HEK293 (cell line): ENCODE results near the gene SLX1A.

Experiments
- CTCF ChIA-PET: fragments of 350-600 bp; formaldehyde crosslinking; extraction: SDS; loops from one replicate; lab custom pipeline; 2021; ENCODE audit warnings: antibody characterized with exemption; lab: Yijun Ruan, JAX
- POLR2A ChIA-PET: fragments of 300-600 bp; formaldehyde crosslinking; extraction: SDS; loops from one replicate; lab custom pipeline; 2020; ENCODE audit warnings: antibody characterized with exemption, inconsistent platforms; lab: Yijun Ruan, JAX
- H3K27ac ChIP-seq: fragments of 200-500 bp; sonication (Bioruptor generic); 2 replicates; pipeline ENCODE4 v1.5.1; 2014; ENCODE audit warnings: low read depth, low read length, control low read depth, inconsistent platforms; ENCODE audit errors: extremely low read depth
- H3K36me3 ChIP-seq, 2 experiments: fragments of 200-500 bp in 1 of 2; sonication (Bioruptor generic) in 1 of 2; 1 replicate in 1 of 2; 2 replicates in 1 of 2; pipeline ENCODE4 v1.5.1; 2014 to 2017; ENCODE audit warnings: inconsistent platforms in 2 of 2, low read length in 2 of 2; ENCODE audit not compliant: control insufficient read depth in 2 of 2, insufficient read depth in 1 of 2
- H3K4me1 ChIP-seq: fragments of 200-500 bp; sonication (Bioruptor generic); 2 replicates; pipeline ENCODE4 v1.5.1; 2014; ENCODE audit warnings: mild to moderate bottlenecking, low read length, inconsistent platforms; ENCODE audit not compliant: control insufficient read depth, insufficient read depth
- H3K4me3 ChIP-seq: 2 replicates; pipeline ENCODE4 v1.5.1; 2011; ENCODE audit warnings: low read depth, mild to moderate bottlenecking, control low read depth, low read length, moderate library complexity
- H3K9me3 ChIP-seq: fragments of 200-500 bp; sonication (Bioruptor generic); 2 replicates; pipeline ENCODE4 v1.5.1; 2014; ENCODE audit warnings: low read depth, low read length, inconsistent platforms; ENCODE audit not compliant: control insufficient read depth, insufficient read depth
- HOXA7 ChIP-seq: sonication (generic); formaldehyde crosslinking; IDR thresholded peaks from 2 replicates; pipeline ENCODE4 v1.8.1; 2022; ENCODE audit warnings: missing genetic modification reagents, borderline replicate concordance
- KLF9 ChIP-seq: fragments of 450-650 bp; formaldehyde crosslinking; IDR thresholded peaks from 2 replicates; pipeline ENCODE4 v1.5.1; 2016; ENCODE audit warnings: missing biosample characterization, missing genetic modification characterization, low read depth
- SP3 ChIP-seq: fragments of 450-650 bp; formaldehyde crosslinking; IDR thresholded peaks from 2 replicates; pipeline ENCODE4 v1.5.1; 2016; ENCODE audit warnings: missing biosample characterization, missing genetic modification characterization
- ZBTB21 ChIP-seq: fragments of 450-650 bp; formaldehyde crosslinking; IDR thresholded peaks from 2 replicates; pipeline ENCODE4 v1.5.1; 2017; ENCODE audit warnings: missing biosample characterization, missing genetic modification characterization
- ZBTB48 ChIP-seq: fragments of 450-650 bp; formaldehyde crosslinking; IDR thresholded peaks from 2 replicates; pipeline ENCODE4 v1.5.1; 2016; ENCODE audit warnings: missing biosample characterization, missing genetic modification characterization
- ZNF112 ChIP-seq: fragments of 450-650 bp; formaldehyde crosslinking; IDR thresholded peaks from 2 replicates; pipeline ENCODE4 v1.5.0; 2017; ENCODE audit warnings: missing biosample characterization, missing genetic modification characterization
- ZNF121 ChIP-seq: fragments of 450-650 bp; formaldehyde crosslinking; IDR thresholded peaks from 2 replicates; pipeline ENCODE4 v1.5.1; 2016; ENCODE audit warnings: missing biosample characterization, missing genetic modification characterization
- ZNF132 ChIP-seq: fragments of 450-650 bp; formaldehyde crosslinking; IDR thresholded peaks from 2 replicates; pipeline ENCODE4 v1.5.1; 2017; ENCODE audit warnings: missing biosample characterization, missing genetic modification characterization, borderline replicate concordance
- ZNF140 ChIP-seq: fragments of 450-650 bp; formaldehyde crosslinking; IDR thresholded peaks from 2 replicates; pipeline ENCODE4 v1.5.1; 2016; ENCODE audit warnings: missing biosample characterization, missing genetic modification characterization
- ZNF2 ChIP-seq: fragments of 450-650 bp; formaldehyde crosslinking; IDR thresholded peaks from 2 replicates; pipeline ENCODE4 v1.5.1; 2016; ENCODE audit warnings: missing biosample characterization, missing genetic modification characterization
- ZNF248 ChIP-seq: fragments of 450-650 bp; formaldehyde crosslinking; IDR thresholded peaks from 2 replicates; pipeline ENCODE4 v1.5.1; 2017; ENCODE audit warnings: missing biosample characterization, missing genetic modification characterization
- ZNF266 ChIP-seq: fragments of 450-650 bp; formaldehyde crosslinking; IDR thresholded peaks from 2 replicates; pipeline ENCODE4 v1.5.1; 2016; ENCODE audit warnings: missing biosample characterization, missing genetic modification characterization, low read depth
- ZNF302 ChIP-seq: fragments of 450-650 bp; formaldehyde crosslinking; IDR thresholded peaks from 2 replicates; pipeline ENCODE4 v1.5.1; 2016; ENCODE audit warnings: missing biosample characterization, missing genetic modification characterization, low read depth
- ZNF366 ChIP-seq: fragments of 450-650 bp; formaldehyde crosslinking; conservative IDR thresholded peaks from 2 replicates; pipeline ENCODE4 v1.5.1; 2016; ENCODE audit warnings: missing biosample characterization, missing genetic modification characterization
- ZNF37A ChIP-seq: fragments of 450-650 bp; IDR thresholded peaks from 2 replicates; pipeline ENCODE4 v1.5.1; 2018; ENCODE audit warnings: missing biosample characterization, missing genetic modification characterization
- ZNF473 ChIP-seq: fragments of 450-650 bp; formaldehyde crosslinking; IDR thresholded peaks from 2 replicates; pipeline ENCODE4 v1.5.1; 2017; ENCODE audit warnings: missing biosample characterization, missing genetic modification characterization
- ZNF560 ChIP-seq: fragments of 450-650 bp; formaldehyde crosslinking; IDR thresholded peaks from 2 replicates; pipeline ENCODE4 v1.5.1; 2017; ENCODE audit warnings: missing biosample characterization, missing genetic modification characterization, borderline replicate concordance
- ZNF561 ChIP-seq: fragments of 450-650 bp; IDR thresholded peaks from 2 replicates; pipeline ENCODE4 v1.5.1; 2018; ENCODE audit warnings: missing biosample characterization, missing genetic modification characterization, borderline replicate concordance
- ZNF623 ChIP-seq: fragments of 450-650 bp; formaldehyde crosslinking; IDR thresholded peaks from 2 replicates; pipeline ENCODE4 v1.5.1; 2016; ENCODE audit warnings: missing biosample characterization, missing genetic modification characterization
- ZNF654 ChIP-seq: fragments of 450-650 bp; formaldehyde crosslinking; IDR thresholded peaks from 2 replicates; pipeline ENCODE4 v1.5.1; 2016; ENCODE audit warnings: low read depth, missing biosample characterization, missing genetic modification characterization
- ZNF701 ChIP-seq: fragments of 450-650 bp; formaldehyde crosslinking; IDR thresholded peaks from 2 replicates; pipeline ENCODE4 v1.5.1; 2016; ENCODE audit warnings: missing biosample characterization, missing genetic modification characterization
- ZNF747 ChIP-seq: fragments of 450-650 bp; formaldehyde crosslinking; IDR thresholded peaks from 2 replicates; pipeline ENCODE4 v1.5.1; 2016; ENCODE audit warnings: missing biosample characterization, missing genetic modification characterization
- ZNF777 ChIP-seq: fragments of 450-650 bp; formaldehyde crosslinking; IDR thresholded peaks from 2 replicates; pipeline ENCODE4 v1.5.1; 2017; ENCODE audit warnings: missing biosample characterization, missing genetic modification characterization, borderline replicate concordance
- ZNF792 ChIP-seq: fragments of 450-650 bp; formaldehyde crosslinking; IDR thresholded peaks from 2 replicates; pipeline ENCODE4 v1.5.1; 2016; ENCODE audit warnings: missing biosample characterization, missing genetic modification characterization
- ZSCAN30 ChIP-seq: fragments of 450-650 bp; IDR thresholded peaks from 2 replicates; pipeline ENCODE4 v1.5.1; 2018; ENCODE audit warnings: missing biosample characterization, mild to moderate bottlenecking, missing genetic modification characterization, moderate library complexity
- TF ChIP-seq, protein P1 (sequence below): fragments of 450-650 bp; IDR thresholded peaks from 2 replicates; pipeline ENCODE4 v1.5.1; 2018; ENCODE audit warnings: missing biosample characterization, mild to moderate bottlenecking, missing genetic modification characterization
- TF ChIP-seq, protein P2 (sequence below): fragments of 450-650 bp; formaldehyde crosslinking; IDR thresholded peaks from 2 replicates; pipeline ENCODE4 v1.5.1; 2016; ENCODE audit warnings: missing biosample characterization, missing genetic modification characterization
- TF ChIP-seq, protein P3 (sequence below): fragments of 450-650 bp; formaldehyde crosslinking; IDR thresholded peaks from 2 replicates; pipeline ENCODE4 v1.5.1; 2016; ENCODE audit warnings: missing biosample characterization, missing genetic modification characterization
- TF ChIP-seq, protein P4 (sequence below): fragments of 450-650 bp; formaldehyde crosslinking; IDR thresholded peaks from 2 replicates; pipeline ENCODE4 v1.5.1; 2016; ENCODE audit warnings: missing biosample characterization, missing genetic modification characterization
- TF ChIP-seq, protein P5 (sequence below): fragments of 450-650 bp; formaldehyde crosslinking; IDR thresholded peaks from 2 replicates; pipeline ENCODE4 v1.5.1; 2017; ENCODE audit warnings: missing biosample characterization, mild to moderate bottlenecking, missing genetic modification characterization, moderate library complexity
- TF ChIP-seq, protein P6 (sequence below): fragments of 450-650 bp; formaldehyde crosslinking; IDR thresholded peaks from 2 replicates; pipeline ENCODE4 v1.5.1; 2017; ENCODE audit warnings: missing biosample characterization, missing genetic modification characterization

The SLX1A gene

DNA sequence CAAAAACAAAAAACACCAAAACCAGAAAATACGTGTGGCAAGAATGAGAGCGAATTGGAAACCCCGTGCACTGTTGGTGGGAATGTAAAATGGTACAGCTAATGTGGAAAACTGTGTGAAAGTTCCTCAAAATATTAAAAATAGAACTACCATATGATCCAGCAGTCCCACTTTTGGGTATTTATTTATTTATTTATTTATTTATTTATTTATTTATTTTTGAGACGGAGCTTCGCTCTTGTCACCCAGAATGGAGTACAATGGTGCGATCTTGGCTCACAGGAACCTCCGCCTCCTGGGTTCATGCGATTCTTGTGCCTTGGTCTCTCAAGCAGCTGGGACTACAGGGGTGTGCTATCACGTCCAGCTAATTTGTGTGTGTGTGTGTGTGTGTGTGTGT, 41.2 kb upstream of the SLX1A start (continued):
- TF ChIP-seq ZBTB21 = peak; percentile 34; the same call in 1 of the 2 replicates
- no peak for TF ChIP-seq HOXA7 (CRISPR knock-in tag)
- TF ChIP-seq ZNF112 (tag by site-specific recombination) = no peak
- peak; percentile 79 for TF ChIP-seq ZNF560 (tag by site-specific recombination)
- TF ChIP-seq, protein P1, sequence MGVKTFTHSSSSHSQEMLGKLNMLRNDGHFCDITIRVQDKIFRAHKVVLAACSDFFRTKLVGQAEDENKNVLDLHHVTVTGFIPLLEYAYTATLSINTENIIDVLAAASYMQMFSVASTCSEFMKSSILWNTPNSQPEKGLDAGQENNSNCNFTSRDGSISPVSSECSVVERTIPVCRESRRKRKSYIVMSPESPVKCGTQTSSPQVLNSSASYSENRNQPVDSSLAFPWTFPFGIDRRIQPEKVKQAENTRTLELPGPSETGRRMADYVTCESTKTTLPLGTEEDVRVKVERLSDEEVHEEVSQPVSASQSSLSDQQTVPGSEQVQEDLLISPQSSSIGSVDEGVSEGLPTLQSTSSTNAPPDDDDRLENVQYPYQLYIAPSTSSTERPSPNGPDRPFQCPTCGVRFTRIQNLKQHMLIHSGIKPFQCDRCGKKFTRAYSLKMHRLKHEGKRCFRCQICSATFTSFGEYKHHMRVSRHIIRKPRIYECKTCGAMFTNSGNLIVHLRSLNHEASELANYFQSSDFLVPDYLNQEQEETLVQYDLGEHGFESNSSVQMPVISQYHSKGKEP = no peak
- TF ChIP-seq, protein P2, sequence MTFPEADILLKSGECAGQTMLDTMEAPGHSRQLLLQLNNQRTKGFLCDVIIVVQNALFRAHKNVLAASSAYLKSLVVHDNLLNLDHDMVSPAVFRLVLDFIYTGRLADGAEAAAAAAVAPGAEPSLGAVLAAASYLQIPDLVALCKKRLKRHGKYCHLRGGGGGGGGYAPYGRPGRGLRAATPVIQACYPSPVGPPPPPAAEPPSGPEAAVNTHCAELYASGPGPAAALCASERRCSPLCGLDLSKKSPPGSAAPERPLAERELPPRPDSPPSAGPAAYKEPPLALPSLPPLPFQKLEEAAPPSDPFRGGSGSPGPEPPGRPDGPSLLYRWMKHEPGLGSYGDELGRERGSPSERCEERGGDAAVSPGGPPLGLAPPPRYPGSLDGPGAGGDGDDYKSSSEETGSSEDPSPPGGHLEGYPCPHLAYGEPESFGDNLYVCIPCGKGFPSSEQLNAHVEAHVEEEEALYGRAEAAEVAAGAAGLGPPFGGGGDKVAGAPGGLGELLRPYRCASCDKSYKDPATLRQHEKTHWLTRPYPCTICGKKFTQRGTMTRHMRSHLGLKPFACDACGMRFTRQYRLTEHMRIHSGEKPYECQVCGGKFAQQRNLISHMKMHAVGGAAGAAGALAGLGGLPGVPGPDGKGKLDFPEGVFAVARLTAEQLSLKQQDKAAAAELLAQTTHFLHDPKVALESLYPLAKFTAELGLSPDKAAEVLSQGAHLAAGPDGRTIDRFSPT (tag by site-specific recombination) = no peak
- TF ChIP-seq ZNF2 = no peak
- TF ChIP-seq, protein P3, sequence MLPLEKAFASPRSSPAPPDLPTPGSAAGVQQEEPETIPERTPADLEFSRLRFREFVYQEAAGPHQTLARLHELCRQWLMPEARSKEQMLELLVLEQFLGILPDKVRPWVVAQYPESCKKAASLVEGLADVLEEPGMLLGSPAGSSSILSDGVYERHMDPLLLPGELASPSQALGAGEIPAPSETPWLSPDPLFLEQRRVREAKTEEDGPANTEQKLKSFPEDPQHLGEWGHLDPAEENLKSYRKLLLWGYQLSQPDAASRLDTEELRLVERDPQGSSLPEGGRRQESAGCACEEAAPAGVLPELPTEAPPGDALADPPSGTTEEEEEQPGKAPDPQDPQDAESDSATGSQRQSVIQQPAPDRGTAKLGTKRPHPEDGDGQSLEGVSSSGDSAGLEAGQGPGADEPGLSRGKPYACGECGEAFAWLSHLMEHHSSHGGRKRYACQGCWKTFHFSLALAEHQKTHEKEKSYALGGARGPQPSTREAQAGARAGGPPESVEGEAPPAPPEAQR = no peak
- TF ChIP-seq ZNF654 (tag by site-specific recombination) = 0 out of 2 replicates have a peak, but pooled peaks have one; percentile 19
- no peak for TF ChIP-seq ZBTB48 (tag by site-specific recombination)
- peak; percentile 61 for TF ChIP-seq ZNF623 (tag by site-specific recombination)
- peak; percentile 40; the same call in 1 of the 2 replicates for TF ChIP-seq ZNF140 (tag by site-specific recombination)
- TF ChIP-seq ZNF701 (tag by site-specific recombination) = no peak
- no peak for TF ChIP-seq KLF9
- 0 out of 2 replicates have a peak, but pooled peaks have one; percentile 8 for TF ChIP-seq ZNF266 (tag by site-specific recombination)
- no peak for TF ChIP-seq ZSCAN30

DNA sequence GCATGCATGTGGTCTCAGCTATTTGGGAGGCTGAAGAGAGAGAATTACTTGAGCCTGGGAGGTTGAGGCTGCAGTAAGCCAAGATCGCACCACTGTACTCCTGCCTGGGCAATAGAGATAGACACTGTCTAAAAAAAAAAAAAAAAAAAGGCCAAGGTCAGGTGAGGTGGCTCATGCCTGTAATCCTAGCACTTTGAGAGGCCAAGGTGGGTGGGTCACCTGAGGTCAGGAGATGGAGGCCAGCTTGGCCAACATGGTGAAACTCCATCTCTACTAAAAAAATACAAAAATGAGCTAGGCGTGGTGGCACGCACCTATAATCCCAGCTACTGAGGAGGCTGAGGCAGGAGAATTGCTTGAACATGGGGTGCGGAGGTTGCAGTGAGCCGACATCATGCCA, 38.5 kb upstream of the SLX1A start:
- ChIA-PET POLR2A (no interaction called here), CTCF (interaction anchor here (0.6 to 0.8 kb wide), 2 partner anchors 12 to 40 kb away, joined by 3 to 4 read pairs; no protein-coding TSS in a partner anchor)
- Histone ChIP-seq H3K4me1 (no peaks in the 10 kb centered on the region), H3K36me3 (no peaks in the 10 kb centered on the region), H3K27ac (no peak overlapping the region), H3K9me3 (no peaks in the 10 kb centered on the region), H3K4me3 (no peak overlapping the region)
- TF ChIP-seq ZNF302 (no peak), SP3 (tag by site-specific recombination) (no peak), ZNF777 (tag by site-specific recombination) (no peak), ZNF561 (tag by site-specific recombination) (no peak), ZNF473 (tag by site-specific recombination) (no peak), ZNF792 (tag by site-specific recombination) (no peak), ZNF248 (tag by site-specific recombination) (no peak), ZNF366 (no peak), ZNF121 (tag by site-specific recombination) (no peak), ZNF132 (tag by site-specific recombination) (no peak), ZNF37A (tag by site-specific recombination) (no peak), ZNF747 (tag by site-specific recombination) (no peak)
- TF ChIP-seq, protein P4, sequence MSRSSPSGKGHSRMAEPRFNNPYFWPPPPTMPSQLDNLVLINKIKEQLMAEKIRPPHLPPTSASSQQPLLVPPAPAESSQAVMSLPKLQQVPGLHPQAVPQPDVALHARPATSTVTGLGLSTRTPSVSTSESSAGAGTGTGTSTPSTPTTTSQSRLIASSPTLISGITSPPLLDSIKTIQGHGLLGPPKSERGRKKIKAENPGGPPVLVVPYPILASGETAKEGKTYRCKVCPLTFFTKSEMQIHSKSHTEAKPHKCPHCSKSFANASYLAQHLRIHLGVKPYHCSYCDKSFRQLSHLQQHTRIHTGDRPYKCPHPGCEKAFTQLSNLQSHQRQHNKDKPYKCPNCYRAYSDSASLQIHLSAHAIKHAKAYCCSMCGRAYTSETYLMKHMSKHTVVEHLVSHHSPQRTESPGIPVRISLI (tag by site-specific recombination) = no peak
- TF ChIP-seq, protein P5, sequence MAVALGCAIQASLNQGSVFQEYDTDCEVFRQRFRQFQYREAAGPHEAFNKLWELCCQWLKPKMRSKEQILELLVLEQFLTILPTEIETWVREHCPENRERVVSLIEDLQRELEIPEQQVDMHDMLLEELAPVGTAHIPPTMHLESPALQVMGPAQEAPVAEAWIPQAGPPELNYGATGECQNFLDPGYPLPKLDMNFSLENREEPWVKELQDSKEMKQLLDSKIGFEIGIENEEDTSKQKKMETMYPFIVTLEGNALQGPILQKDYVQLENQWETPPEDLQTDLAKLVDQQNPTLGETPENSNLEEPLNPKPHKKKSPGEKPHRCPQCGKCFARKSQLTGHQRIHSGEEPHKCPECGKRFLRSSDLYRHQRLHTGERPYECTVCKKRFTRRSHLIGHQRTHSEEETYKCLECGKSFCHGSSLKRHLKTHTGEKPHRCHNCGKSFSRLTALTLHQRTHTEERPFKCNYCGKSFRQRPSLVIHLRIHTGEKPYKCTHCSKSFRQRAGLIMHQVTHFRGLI (tag by site-specific recombination) = no peak
- TF ChIP-seq, protein P6, sequence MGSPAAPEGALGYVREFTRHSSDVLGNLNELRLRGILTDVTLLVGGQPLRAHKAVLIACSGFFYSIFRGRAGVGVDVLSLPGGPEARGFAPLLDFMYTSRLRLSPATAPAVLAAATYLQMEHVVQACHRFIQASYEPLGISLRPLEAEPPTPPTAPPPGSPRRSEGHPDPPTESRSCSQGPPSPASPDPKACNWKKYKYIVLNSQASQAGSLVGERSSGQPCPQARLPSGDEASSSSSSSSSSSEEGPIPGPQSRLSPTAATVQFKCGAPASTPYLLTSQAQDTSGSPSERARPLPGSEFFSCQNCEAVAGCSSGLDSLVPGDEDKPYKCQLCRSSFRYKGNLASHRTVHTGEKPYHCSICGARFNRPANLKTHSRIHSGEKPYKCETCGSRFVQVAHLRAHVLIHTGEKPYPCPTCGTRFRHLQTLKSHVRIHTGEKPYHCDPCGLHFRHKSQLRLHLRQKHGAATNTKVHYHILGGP (tag by site-specific recombination) = no peak
